Glomerular visceral epithelial cell (primary cell): Measurements from ENCODE around the gene NBL1.
A peak's percentile ranks its signal among the peaks of the same experiment; 100 is the strongest.

Experiments
- DNase-seq: peaks from one replicate; pipeline ENCODE4 v3.0.0-alpha.2; 2016; ENCODE audit errors: extremely low spot score

Gene NBL1

GRCh38 chr1:19643602-19644394 lies at the start of gene NBL1:
NBL1 (plus strand) TSS chr1:19644311; CDS start chr1:19655031, 10,720 bp downstream.
- DNase-seq: peak; percentile 75

- DNase-seq: no peak
These were observed 47.9 kb upstream of the NBL1 start for GRCh38 chr1:19596065-19596713.

GRCh38 chr1:19596714-19597495 lies 47.2 kb upstream of the NBL1 start:
- DNase-seq: peak; percentile 98

GRCh38 chr1:19597496-19598309 lies 46.4 kb upstream of the NBL1 start:
- peak; percentile 43 for DNase-seq

- no peak for DNase-seq
These were observed 44.3 kb upstream of the NBL1 start for GRCh38 chr1:19599810-19600209.

- no peak for DNase-seq
These were observed 41.6 kb upstream of the NBL1 start for GRCh38 chr1:19602486-19602885.

- DNase-seq: no peak
These were observed 38.1 kb upstream of the NBL1 start for GRCh38 chr1:19605967-19606366.

GRCh38 chr1:19606817-19607642 lies 37.1 kb upstream of the NBL1 start:
- no peak for DNase-seq

GRCh38 chr1:19608232-19608631 lies 35.9 kb upstream of the NBL1 start:
- DNase-seq: no peak

- no peak for DNase-seq
These were observed 33.7 kb upstream of the NBL1 start for GRCh38 chr1:19610282-19610981.

- no peak for DNase-seq
These were observed 31.6 kb upstream of the NBL1 start for GRCh38 chr1:19612530-19612929.

- no peak for DNase-seq
These were observed 30.9 kb upstream of the NBL1 start for GRCh38 chr1:19613171-19613703.

- no peak for DNase-seq
These were observed 28.7 kb upstream of the NBL1 start for GRCh38 chr1:19615438-19615837.

GRCh38 chr1:19616489-19616888 lies 27.6 kb upstream of the NBL1 start:
- DNase-seq: peak; percentile 51

GRCh38 chr1:19617376-19617775 lies 26.7 kb upstream of the NBL1 start:
- DNase-seq: no peak

GRCh38 chr1:19618428-19618827 lies 25.7 kb upstream of the NBL1 start:
- no peak for DNase-seq

GRCh38 chr1:19619697-19620384 lies 24.3 kb upstream of the NBL1 start:
- DNase-seq: no peak

GRCh38 chr1:19620786-19621185 lies 23.3 kb upstream of the NBL1 start:
- DNase-seq: no peak

GRCh38 chr1:19621274-19621950 lies 22.7 kb upstream of the NBL1 start:
- no peak for DNase-seq
